Kidney capillary endothelial cell (primary cell): ENCODE data around the gene RBM17.
"Not testable (repeated sequence)": the region's sequence is repeated elsewhere in the genome, so short reads cannot be mapped to it uniquely, and the experiment has no call there.

Experiments used
- DNase-seq: peaks from one replicate; pipeline ENCODE4 v3.0.0-alpha.2; 2018; ENCODE audit warnings: low spot score

The RBM17 gene

GRCh38 chr10:6161921-6162320 lies 73.1 kb downstream of the RBM17 start:
- DNase-seq = no peak

DNA sequence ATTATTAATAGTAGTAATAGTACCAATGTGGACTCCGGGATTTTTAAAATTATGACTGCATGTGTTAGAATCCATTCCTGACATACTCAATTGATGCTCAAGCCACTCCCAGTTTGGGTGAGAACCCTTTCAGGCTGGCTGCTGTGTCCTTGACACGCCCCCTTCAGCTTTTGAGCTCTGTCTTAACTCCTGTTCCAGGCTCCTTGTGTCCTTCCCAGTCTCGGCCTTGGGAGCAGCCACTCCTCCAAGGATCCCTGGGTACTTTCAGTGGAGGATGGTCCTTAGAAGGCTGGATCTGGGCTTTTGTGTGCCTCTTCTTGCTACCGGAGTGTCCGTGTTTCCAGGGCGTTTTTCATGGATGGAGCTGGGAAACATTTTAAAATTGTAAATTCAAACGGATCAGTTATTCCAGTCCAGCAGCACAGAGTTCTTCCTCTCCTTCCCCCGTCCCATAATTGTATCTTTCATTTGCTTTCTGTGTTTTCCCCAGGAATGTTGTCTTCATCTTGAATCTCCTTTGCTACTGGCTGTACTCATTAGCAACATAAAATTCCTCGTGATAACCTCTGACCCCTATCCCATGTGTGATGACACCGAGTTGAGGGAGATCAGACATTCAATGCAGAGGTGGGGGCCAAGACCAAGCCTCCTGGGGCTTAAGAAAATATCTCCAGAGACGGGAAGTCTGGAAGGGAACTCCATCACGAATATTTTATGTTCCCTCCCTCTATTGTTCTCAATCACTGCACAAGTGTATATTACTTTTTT lies 73.9 kb downstream of the RBM17 start:
- no peak for DNase-seq

DNA sequence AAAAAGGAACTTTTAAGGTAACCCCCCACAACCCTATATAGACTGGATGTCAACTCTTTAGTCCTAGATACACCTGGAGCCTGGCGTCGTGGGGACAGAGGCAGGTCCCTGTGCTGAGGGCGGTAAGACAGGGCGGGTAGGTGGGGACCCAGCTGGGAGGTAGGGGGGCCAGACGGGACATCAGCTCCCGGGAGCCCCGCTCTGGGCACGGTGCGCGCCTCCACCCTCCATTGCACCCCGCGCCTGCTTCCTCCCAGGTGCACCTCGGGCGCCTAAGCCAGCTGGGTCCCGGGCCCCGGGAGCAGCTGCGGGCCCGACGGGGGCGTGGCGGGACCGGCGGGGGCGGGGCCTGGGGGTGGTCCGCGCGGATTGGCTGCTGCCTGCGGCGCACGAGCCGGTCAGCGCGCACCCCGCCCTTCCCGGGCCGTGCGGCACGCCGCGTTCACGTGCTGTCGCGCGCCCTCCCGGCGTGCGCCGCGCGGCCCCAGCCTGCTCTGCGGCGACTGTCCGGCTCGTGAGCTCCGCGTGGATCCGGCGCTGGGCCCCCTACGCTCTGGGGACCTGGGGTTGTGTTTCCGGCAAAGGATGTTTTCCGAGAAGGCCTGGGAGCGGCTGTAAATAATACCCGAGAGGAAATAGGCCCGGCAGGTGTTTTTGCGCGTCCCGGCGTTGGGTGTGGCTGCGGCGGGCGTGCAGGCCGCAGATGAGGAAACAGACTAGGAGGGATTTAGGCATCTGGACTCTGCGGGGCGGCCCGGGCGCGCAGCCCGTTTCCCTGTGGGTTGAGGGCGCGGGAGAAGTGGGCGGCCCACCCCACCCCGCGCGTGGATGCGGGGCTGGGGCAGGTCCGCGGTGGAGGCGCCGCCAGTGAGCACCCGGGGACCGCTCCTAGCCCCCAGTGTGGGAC lies 74.8 kb downstream of the RBM17 start:
- DNase-seq = peak; percentile 87

GRCh38 chr10:6164271-6165095 lies 75.6 kb downstream of the RBM17 start:
- DNase-seq = no peak

DNA sequence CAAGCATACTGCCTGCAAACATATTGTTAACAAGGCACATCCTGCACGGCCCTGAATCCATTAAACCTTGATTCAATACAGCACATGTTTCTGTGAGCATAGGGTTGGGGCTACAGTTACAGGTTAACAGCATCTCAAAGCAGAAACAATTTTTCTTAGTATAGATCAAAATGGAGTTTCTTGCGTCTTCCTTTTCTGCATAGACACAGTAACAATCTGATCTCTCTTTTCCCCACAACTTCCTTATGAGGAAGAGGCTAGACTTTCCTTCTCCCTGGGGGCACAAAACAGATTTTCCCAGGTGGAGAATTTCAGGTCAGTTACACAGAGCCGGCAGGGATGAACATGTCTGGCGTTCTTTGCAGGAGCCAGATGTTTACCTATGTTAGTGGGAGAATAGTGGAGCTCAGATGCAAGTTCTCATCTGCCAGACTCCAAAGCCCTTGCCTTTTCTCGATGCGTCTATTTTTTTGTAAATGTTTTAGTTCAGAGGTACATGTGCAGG lies 76.4 kb downstream of the RBM17 start:
- DNase-seq = no peak

- not testable (repeated sequence) for DNase-seq
Observed at GRCh38 chr10:6165933-6166332, 77.1 kb downstream of the RBM17 start.
